WERI-Rb-1 (cell line): ENCODE results near the gene SFMBT1.

Experiments used
- DNase-seq: peaks from one replicate; pipeline ENCODE4 v3.0.0-alpha.2; 2020
- H3K27ac ChIP-seq: fragments of 250-450 bp; sonication (Bioruptor Pico); 2 replicates; pipeline ENCODE4 v1.5.1; 2020; ENCODE audit warnings: mild to moderate bottlenecking, moderate library complexity
- H3K27me3 ChIP-seq: fragments of 250-450 bp; sonication (Bioruptor Pico); 2 replicates; pipeline ENCODE4 v1.5.1; 2021; ENCODE audit warnings: mild to moderate bottlenecking, low read depth, moderate library complexity; ENCODE audit not compliant: insufficient read depth, severe bottlenecking
- H3K36me3 ChIP-seq: fragments of 250-450 bp; sonication (Bioruptor Pico); 2 replicates; pipeline ENCODE4 v1.5.1; 2020; ENCODE audit warnings: mild to moderate bottlenecking, moderate library complexity
- H3K4me3 ChIP-seq: 2 replicates; pipeline ENCODE4 v1.5.1; 2011; ENCODE audit warnings: low read depth, mild to moderate bottlenecking, control low read depth, low read length
- H3K9me3 ChIP-seq: fragments of 250-450 bp; sonication (Bioruptor Pico); 2 replicates; pipeline ENCODE4 v1.5.1; 2021; ENCODE audit warnings: mild to moderate bottlenecking, moderate library complexity; ENCODE audit not compliant: severe bottlenecking
- TF ChIP-seq, protein P1 (sequence below): IDR thresholded peaks from 2 replicates; pipeline ENCODE4 v1.5.1; 2011; ENCODE audit warnings: low read depth, mild to moderate bottlenecking, control low read depth, inconsistent platforms, low read length

Gene SFMBT1

DNA sequence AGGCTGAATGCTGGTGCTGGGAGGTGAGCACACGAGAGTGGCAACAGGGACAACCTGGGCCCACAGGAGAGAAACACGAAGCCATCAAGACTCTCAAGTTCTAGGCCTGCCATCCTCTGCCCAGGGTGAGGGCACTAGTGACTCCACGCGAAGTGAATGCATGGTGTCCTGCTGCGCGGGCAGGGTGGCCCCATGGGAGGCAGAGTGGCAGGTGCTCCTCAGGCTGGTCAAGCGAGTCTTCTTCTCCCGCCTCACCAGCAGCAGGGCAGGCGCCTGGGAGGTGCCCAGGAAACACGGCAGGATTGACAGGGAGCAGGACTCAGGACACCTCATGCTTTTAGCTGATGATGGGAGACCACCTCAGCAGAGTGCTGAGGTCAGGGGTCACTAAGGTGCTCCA, 175.4 kb downstream of the SFMBT1 start:
- no peak for DNase-seq
- no peaks in the 10 kb centered on the region for H3K27me3 ChIP-seq
- H3K4me3 ChIP-seq, result no peak overlapping the region
- H3K36me3 ChIP-seq, result no peaks in the 10 kb centered on the region
- TF ChIP-seq, protein P1, sequence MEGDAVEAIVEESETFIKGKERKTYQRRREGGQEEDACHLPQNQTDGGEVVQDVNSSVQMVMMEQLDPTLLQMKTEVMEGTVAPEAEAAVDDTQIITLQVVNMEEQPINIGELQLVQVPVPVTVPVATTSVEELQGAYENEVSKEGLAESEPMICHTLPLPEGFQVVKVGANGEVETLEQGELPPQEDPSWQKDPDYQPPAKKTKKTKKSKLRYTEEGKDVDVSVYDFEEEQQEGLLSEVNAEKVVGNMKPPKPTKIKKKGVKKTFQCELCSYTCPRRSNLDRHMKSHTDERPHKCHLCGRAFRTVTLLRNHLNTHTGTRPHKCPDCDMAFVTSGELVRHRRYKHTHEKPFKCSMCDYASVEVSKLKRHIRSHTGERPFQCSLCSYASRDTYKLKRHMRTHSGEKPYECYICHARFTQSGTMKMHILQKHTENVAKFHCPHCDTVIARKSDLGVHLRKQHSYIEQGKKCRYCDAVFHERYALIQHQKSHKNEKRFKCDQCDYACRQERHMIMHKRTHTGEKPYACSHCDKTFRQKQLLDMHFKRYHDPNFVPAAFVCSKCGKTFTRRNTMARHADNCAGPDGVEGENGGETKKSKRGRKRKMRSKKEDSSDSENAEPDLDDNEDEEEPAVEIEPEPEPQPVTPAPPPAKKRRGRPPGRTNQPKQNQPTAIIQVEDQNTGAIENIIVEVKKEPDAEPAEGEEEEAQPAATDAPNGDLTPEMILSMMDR, result no peak
- no peak overlapping the region for H3K27ac ChIP-seq
- H3K9me3 ChIP-seq, result no peaks in the 10 kb centered on the region

DNA sequence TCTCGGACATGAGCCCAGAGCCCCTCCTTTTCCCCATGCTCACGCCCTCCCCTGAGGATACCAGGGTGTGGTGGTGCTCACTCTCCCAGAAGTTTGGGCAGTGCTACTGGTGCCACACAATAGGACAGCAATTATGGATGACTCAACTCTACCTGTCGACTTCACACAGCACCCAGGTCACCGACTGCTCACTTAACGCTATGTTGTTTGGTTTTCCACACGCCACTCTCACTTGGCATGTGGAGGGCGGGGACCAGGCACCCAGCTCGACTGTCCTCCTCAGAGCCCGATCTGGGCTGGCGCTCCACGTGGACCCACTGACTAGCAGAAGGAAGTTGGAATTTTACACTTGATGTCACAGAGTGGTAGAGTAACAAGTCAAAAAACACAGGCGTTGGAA, 179.4 kb downstream of the SFMBT1 start:
- H3K4me3 ChIP-seq, result no peak overlapping the region
- no peak for DNase-seq
- no peaks in the 10 kb centered on the region for H3K36me3 ChIP-seq
- no peaks in the 10 kb centered on the region for H3K9me3 ChIP-seq
- TF ChIP-seq, protein P1, result no peak
- no peaks in the 10 kb centered on the region for H3K27me3 ChIP-seq
- no peak overlapping the region for H3K27ac ChIP-seq

DNA sequence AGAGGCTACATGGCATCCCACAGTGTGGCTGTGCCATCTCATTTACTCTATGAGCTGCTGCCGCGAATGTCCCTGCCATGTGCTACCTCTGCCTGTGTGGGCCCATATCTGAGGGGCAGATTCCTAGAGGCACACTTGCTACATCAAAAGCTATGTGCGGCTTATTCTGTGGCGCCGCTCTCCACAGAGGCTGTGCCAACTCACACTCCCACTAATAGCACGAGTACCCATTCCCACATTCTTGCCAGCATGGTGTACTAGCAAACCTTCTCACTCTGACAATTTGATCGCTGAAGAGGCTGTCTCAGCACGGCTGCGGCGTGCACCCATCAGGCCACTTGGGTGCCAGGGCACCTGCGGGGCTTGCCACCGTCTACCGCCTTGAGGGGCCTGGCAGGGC, 179.9 kb downstream of the SFMBT1 start:
- Histone ChIP-seq H3K27ac (no peak overlapping the region), H3K4me3 (no peak overlapping the region), H3K9me3 (no peaks in the 10 kb centered on the region), H3K27me3 (no peaks in the 10 kb centered on the region), H3K36me3 (no peaks in the 10 kb centered on the region)
- no peak for DNase-seq
- TF ChIP-seq, protein P1, result no peak

DNA sequence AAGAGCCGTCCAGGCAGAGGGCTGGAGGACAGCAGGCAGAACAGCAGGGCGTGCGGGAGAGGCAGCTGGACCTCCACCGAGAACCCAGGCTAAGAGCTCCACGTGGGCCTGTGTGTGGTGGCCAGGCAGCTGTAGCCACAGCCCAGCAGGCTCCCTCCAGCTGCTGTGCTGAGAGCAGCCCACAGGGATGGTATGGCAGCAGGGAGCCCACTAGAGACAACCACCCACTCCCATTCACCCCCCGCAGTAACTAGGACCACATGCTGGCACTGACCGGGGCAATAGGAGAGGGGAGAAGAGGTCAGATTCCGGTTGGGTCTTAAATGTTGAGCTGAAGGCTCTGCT, 185.5 kb downstream of the SFMBT1 start:
- no peaks in the 10 kb centered on the region for H3K9me3 ChIP-seq
- no peaks in the 10 kb centered on the region for H3K27me3 ChIP-seq
- H3K4me3 ChIP-seq, result no peak overlapping the region
- DNase-seq, result no peak
- TF ChIP-seq, protein P1, result no peak
- H3K27ac ChIP-seq, result no peak overlapping the region
- H3K36me3 ChIP-seq, result no peaks in the 10 kb centered on the region

DNA sequence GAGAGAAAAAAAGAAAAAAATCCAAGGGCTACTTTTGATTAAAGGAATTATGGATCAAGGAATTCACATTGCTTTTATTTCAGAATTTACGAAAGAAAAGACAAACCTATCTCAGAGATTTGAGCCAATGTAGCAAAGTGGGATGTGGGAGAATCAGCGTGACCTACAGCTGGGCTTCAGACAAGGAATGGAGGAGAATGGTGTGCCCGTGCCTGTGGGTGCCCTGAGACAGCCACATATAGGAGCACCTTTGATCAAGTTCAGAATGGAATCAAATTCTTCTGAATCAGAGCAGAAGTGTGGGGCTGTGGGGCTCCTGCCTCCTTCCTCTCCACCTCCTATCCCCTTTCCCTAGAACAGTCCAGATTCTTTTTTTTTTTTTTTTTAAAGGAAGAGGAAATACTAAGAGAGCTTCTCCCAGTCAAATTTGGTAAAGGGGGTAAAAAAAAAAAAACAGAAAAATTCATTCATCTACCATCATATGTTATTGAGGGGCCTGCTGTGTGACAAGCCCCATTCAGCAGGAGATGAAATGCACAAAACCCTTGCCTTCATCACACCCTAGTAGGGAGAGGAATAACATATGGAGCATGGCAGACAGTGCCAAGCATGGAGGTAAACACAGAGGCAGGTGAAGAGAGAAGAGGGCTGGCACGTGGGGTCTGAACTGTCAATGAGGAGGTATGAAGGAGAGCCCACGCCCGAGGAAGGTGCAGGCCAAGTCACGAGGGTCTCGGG, 186.0 kb downstream of the SFMBT1 start:
- DNase-seq, result no peak
- Histone ChIP-seq H3K4me3 (no peak overlapping the region), H3K36me3 (no peaks in the 10 kb centered on the region), H3K27me3 (no peaks in the 10 kb centered on the region), H3K27ac (no peak overlapping the region), H3K9me3 (no peaks in the 10 kb centered on the region)
- TF ChIP-seq, protein P1, result no peak

DNA sequence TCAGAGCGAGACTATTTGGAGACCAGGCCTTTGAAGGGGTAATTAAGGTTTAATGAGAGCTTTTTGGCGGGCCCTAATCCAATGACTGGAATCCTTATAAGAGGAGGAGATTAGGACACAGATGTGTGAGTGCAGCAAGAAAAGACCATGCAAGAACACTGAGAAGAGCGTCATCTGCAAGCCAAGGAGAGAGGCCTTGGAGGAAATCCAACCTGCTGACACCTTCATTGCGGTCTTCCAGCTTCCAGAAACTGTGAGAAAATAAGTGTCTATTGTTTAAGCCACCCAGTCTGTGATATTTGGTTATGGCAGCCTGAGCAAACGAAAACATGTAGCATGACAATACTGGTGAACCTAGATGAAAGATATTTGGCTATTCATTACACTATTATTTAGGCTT, 188.0 kb downstream of the SFMBT1 start:
- Histone ChIP-seq H3K27ac (no peak overlapping the region), H3K36me3 (no peaks in the 10 kb centered on the region), H3K27me3 (no peaks in the 10 kb centered on the region), H3K4me3 (no peak overlapping the region), H3K9me3 (no peaks in the 10 kb centered on the region)
- no peak for DNase-seq
- TF ChIP-seq, protein P1, result no peak
